ENCODE measurements around the gene MYO3B.

Gene MYO3B

GRCh38 chr2:170369228-170369627 lies 191.3 kb downstream of the MYO3B start:
- Histone ChIP-seq H3K27ac (ENCODE audit: low read depth, low read length) (no peak overlapping the region), H3K18ac (ENCODE audit: low read length) (no peak overlapping the region), H3K4me1 (ENCODE audit: control insufficient read depth in 1 of 2, insufficient read depth in 2 of 2, low read length in 2 of 2) (no peaks in the 10 kb centered on the region), H3K23ac (ENCODE audit: low read length) (no peak overlapping the region), H3K9me3 (ENCODE audit: insufficient read depth, low read depth, low read length) (no peaks in the 10 kb centered on the region), H3K14ac (ENCODE audit: low read length) (no peak overlapping the region), H4K12ac (ENCODE audit: low read depth, low read length) (no peak overlapping the region), H3K36me3 (ENCODE audit: control insufficient read depth in 1 of 2, insufficient read depth in 2 of 2, low read length in 2 of 2) (no peaks in the 10 kb centered on the region), H3K4me2 (ENCODE audit: low read length) (no peak overlapping the region), H4K8ac (ENCODE audit: low read depth, low read length) (no peak overlapping the region), H2AFZ (ENCODE audit: insufficient read depth, low read length, poor library complexity) (no peak overlapping the region), H3K79me2 (ENCODE audit: control insufficient read depth, insufficient read depth, low read length, poor library complexity) (no peaks in the 10 kb centered on the region), H2BK12ac (ENCODE audit: low read length) (no peak overlapping the region), H3K27me3 (ENCODE audit: insufficient read depth, low read length) (no peaks in the 10 kb centered on the region), H2BK5ac (ENCODE audit: low read depth, low read length, poor library complexity) (no peak overlapping the region), H2AK5ac (ENCODE audit: low read length) (no peak overlapping the region), H3K79me1 (ENCODE audit: low read length) (no peaks in the 10 kb centered on the region), H3K9ac (ENCODE audit: low read length) (no peak overlapping the region), H3K4me3 (ENCODE audit: low read depth, low read length) (no peak overlapping the region), H2BK120ac (ENCODE audit: insufficient read depth, low read length, poor library complexity) (no peak overlapping the region), H4K91ac (ENCODE audit: low read depth, low read length) (no peak overlapping the region), H3K4ac (ENCODE audit: low read depth, low read length) (no peak overlapping the region)
- WGBS (ENCODE audit: extremely low coverage, insufficient coverage, insufficient read length), result no CpG with 5 or more reads among the region's 2 CpGs
- no peak for DNase-seq

GRCh38 chr2:170369894-170370293 lies 191.9 kb downstream of the MYO3B start:
- no peak overlapping the region for H3K9ac ChIP-seq (ENCODE audit: low read length)
- no peak overlapping the region for H3K27ac ChIP-seq (ENCODE audit: low read depth, low read length)
- no CpG with 5 or more reads among the region's 1 CpG for WGBS (ENCODE audit: extremely low coverage, insufficient coverage, insufficient read length)
- H2AK5ac ChIP-seq (ENCODE audit: low read length), result no peak overlapping the region
- no peaks in the 10 kb centered on the region for H3K27me3 ChIP-seq (ENCODE audit: insufficient read depth, low read length)
- H4K12ac ChIP-seq (ENCODE audit: low read depth, low read length), result no peak overlapping the region
- no peak overlapping the region for H3K4me2 ChIP-seq (ENCODE audit: low read length)
- H3K4me1 ChIP-seq (ENCODE audit: control insufficient read depth in 1 of 2, insufficient read depth in 2 of 2, low read length in 2 of 2), result no peaks in the 10 kb centered on the region
- H3K79me1 ChIP-seq (ENCODE audit: low read length), result no peaks in the 10 kb centered on the region
- peak in 1 of 2 donors; percentile 58 for DNase-seq
- H3K4me3 ChIP-seq (ENCODE audit: low read depth, low read length), result no peak overlapping the region
- no peak overlapping the region for H3K23ac ChIP-seq (ENCODE audit: low read length)
- H2BK12ac ChIP-seq (ENCODE audit: low read length), result no peak overlapping the region
- H4K91ac ChIP-seq (ENCODE audit: low read depth, low read length), result no peak overlapping the region
- H3K79me2 ChIP-seq (ENCODE audit: control insufficient read depth, insufficient read depth, low read length, poor library complexity), result no peaks in the 10 kb centered on the region
- no peak overlapping the region for H3K14ac ChIP-seq (ENCODE audit: low read length)
- no peaks in the 10 kb centered on the region for H3K9me3 ChIP-seq (ENCODE audit: insufficient read depth, low read depth, low read length)
- no peak overlapping the region for H2AFZ ChIP-seq (ENCODE audit: insufficient read depth, low read length, poor library complexity)
- no peak overlapping the region for H4K8ac ChIP-seq (ENCODE audit: low read depth, low read length)
- no peaks in the 10 kb centered on the region for H3K36me3 ChIP-seq (ENCODE audit: control insufficient read depth in 1 of 2, insufficient read depth in 2 of 2, low read length in 2 of 2)
- no peak overlapping the region for H2BK120ac ChIP-seq (ENCODE audit: insufficient read depth, low read length, poor library complexity)
- no peak overlapping the region for H3K4ac ChIP-seq (ENCODE audit: low read depth, low read length)
- no peak overlapping the region for H3K18ac ChIP-seq (ENCODE audit: low read length)
- H2BK5ac ChIP-seq (ENCODE audit: low read depth, low read length, poor library complexity), result no peak overlapping the region

- Histone ChIP-seq H3K9me3 (ENCODE audit: insufficient read depth, low read depth, low read length) (no peaks in the 10 kb centered on the region), H2BK5ac (ENCODE audit: low read depth, low read length, poor library complexity) (no peak overlapping the region), H4K8ac (ENCODE audit: low read depth, low read length) (no peak overlapping the region), H3K4me3 (ENCODE audit: low read depth, low read length) (no peak overlapping the region), H3K18ac (ENCODE audit: low read length) (no peak overlapping the region), H3K23ac (ENCODE audit: low read length) (no peak overlapping the region), H2BK120ac (ENCODE audit: insufficient read depth, low read length, poor library complexity) (no peak overlapping the region), H3K79me2 (ENCODE audit: control insufficient read depth, insufficient read depth, low read length, poor library complexity) (no peaks in the 10 kb centered on the region), H2BK12ac (ENCODE audit: low read length) (no peak overlapping the region), H3K9ac (ENCODE audit: low read length) (no peak overlapping the region), H4K12ac (ENCODE audit: low read depth, low read length) (no peak overlapping the region), H2AK5ac (ENCODE audit: low read length) (no peak overlapping the region), H3K27ac (ENCODE audit: low read depth, low read length) (no peak overlapping the region), H3K4me2 (ENCODE audit: low read length) (no peak overlapping the region), H2AFZ (ENCODE audit: insufficient read depth, low read length, poor library complexity) (no peak overlapping the region), H3K14ac (ENCODE audit: low read length) (no peak overlapping the region), H4K91ac (ENCODE audit: low read depth, low read length) (no peak overlapping the region), H3K4me1 (ENCODE audit: control insufficient read depth in 1 of 2, insufficient read depth in 2 of 2, low read length in 2 of 2) (no peaks in the 10 kb centered on the region), H3K36me3 (ENCODE audit: control insufficient read depth in 1 of 2, insufficient read depth in 2 of 2, low read length in 2 of 2) (no peaks in the 10 kb centered on the region), H3K79me1 (ENCODE audit: low read length) (no peaks in the 10 kb centered on the region), H3K27me3 (ENCODE audit: insufficient read depth, low read length) (no peaks in the 10 kb centered on the region), H3K4ac (ENCODE audit: low read depth, low read length) (no peak overlapping the region)
- WGBS (ENCODE audit: extremely low coverage, insufficient coverage, insufficient read length), result no CpG with 5 or more reads among the region's 6 CpGs
- no peak for DNase-seq
These were observed 193.5 kb downstream of the MYO3B start for GRCh38 chr2:170371231-170371998.

GRCh38 chr2:170375192-170375591 lies 197.2 kb downstream of the MYO3B start:
- Histone ChIP-seq H3K79me1 (ENCODE audit: low read length) (no peaks in the 10 kb centered on the region), H4K8ac (ENCODE audit: low read depth, low read length) (no peak overlapping the region), H2AFZ (ENCODE audit: insufficient read depth, low read length, poor library complexity) (no peak overlapping the region), H3K4ac (ENCODE audit: low read depth, low read length) (no peak overlapping the region), H2BK120ac (ENCODE audit: insufficient read depth, low read length, poor library complexity) (no peak overlapping the region), H2AK5ac (ENCODE audit: low read length) (no peak overlapping the region), H3K27ac (ENCODE audit: low read depth, low read length) (no peak overlapping the region), H3K18ac (ENCODE audit: low read length) (no peak overlapping the region), H3K23ac (ENCODE audit: low read length) (no peak overlapping the region), H3K14ac (ENCODE audit: low read length) (no peak overlapping the region), H3K27me3 (ENCODE audit: insufficient read depth, low read length) (no peaks in the 10 kb centered on the region), H4K91ac (ENCODE audit: low read depth, low read length) (no peak overlapping the region), H3K79me2 (ENCODE audit: control insufficient read depth, insufficient read depth, low read length, poor library complexity) (no peaks in the 10 kb centered on the region), H3K9ac (ENCODE audit: low read length) (no peak overlapping the region), H3K36me3 (ENCODE audit: control insufficient read depth in 1 of 2, insufficient read depth in 2 of 2, low read length in 2 of 2) (no peaks in the 10 kb centered on the region), H3K4me2 (ENCODE audit: low read length) (no peak overlapping the region), H3K4me3 (ENCODE audit: low read depth, low read length) (no peak overlapping the region), H2BK5ac (ENCODE audit: low read depth, low read length, poor library complexity) (no peak overlapping the region), H4K12ac (ENCODE audit: low read depth, low read length) (no peak overlapping the region), H2BK12ac (ENCODE audit: low read length) (no peak overlapping the region), H3K4me1 (ENCODE audit: control insufficient read depth in 1 of 2, insufficient read depth in 2 of 2, low read length in 2 of 2) (no peaks in the 10 kb centered on the region), H3K9me3 (ENCODE audit: insufficient read depth, low read depth, low read length) (no peaks in the 10 kb centered on the region)
- no peak for DNase-seq
- WGBS (ENCODE audit: extremely low coverage, insufficient coverage, insufficient read length), result no CpG with 5 or more reads among the region's 5 CpGs

Data from trophoblast cell (in vitro differentiated cells and primary cell).